ENCODE results near the gene MUC15. TPM values are rescaled to one million over a fixed set of nuclear protein-coding genes. Genes with fewer than 3 reads are reported as not detected.

The MUC15 gene
- total RNA-seq, 4 donors from 2014 or later = not detected

GRCh38 chr11:26583550-26583949, 11.5 kb upstream of the MUC15 start:
- 73 to 75% methylated on average over 3 of the region's 3 CpGs for WGBS, 2 donors
- Histone ChIP-seq H3K4me1 (no peaks in the 10 kb centered on the region), H3K9me3 (no peaks in the 10 kb centered on the region), H3K27ac (no peak overlapping the region), H3K4me3 (no peak overlapping the region), H3K27me3 (no peaks in the 10 kb centered on the region), H3K36me3 (no peaks in the 10 kb centered on the region)
- no peak for DNase-seq (ENCODE audit: low spot score in 2 of 2)
- TF ChIP-seq EP300 (IDR thresholded peaks at IDR 0.05) = no peak
- no peak for TF ChIP-seq POLR2A (IDR thresholded peaks at IDR 0.05)
- no peak for TF ChIP-seq CTCF (IDR thresholded peaks at IDR 0.05)

GRCh38 chr11:26580929-26581328, 8.9 kb upstream of the MUC15 start:
- no peak overlapping the region for H3K4me3 ChIP-seq

DNA sequence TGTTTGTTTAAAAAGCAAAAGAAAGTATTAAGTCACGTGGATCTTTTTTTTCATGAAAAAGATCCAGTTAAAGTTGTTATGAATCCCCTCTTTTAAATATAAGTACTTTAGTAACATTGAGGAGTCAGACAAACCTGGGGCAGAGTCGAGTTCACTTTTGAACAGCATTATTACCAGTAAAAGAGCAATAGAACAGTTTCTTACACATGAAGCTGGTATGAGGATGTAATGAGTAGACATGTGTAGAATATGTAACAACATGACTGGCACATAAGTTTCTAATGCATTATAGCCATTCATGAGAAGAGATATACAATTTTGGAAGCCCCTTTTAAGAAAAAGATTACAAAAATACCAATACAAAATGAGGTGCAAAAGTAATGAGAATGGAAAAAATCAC, 7.6 kb upstream of the MUC15 start:
- Histone ChIP-seq H3K27me3 (no peaks in the 10 kb centered on the region), H3K4me1 (no peaks in the 10 kb centered on the region), H3K4me3 (no peak overlapping the region), H3K27ac (no peak overlapping the region), H3K36me3 (no peaks in the 10 kb centered on the region), H3K9me3 (no peaks in the 10 kb centered on the region)
- WGBS, 2 donors = 71 to 73% methylated on average over 2 of the region's 2 CpGs
- no peak for DNase-seq (ENCODE audit: low spot score in 2 of 2)
- no peak for TF ChIP-seq CTCF (IDR thresholded peaks at IDR 0.05)
- TF ChIP-seq POLR2A (IDR thresholded peaks at IDR 0.05) = no peak
- TF ChIP-seq EP300 (IDR thresholded peaks at IDR 0.05) = no peak

More at GRCh38 chr11:26580929-26581328, 8.9 kb upstream of the MUC15 start:
- Histone ChIP-seq H3K36me3 (no peaks in the 10 kb centered on the region), H3K27me3 (no peaks in the 10 kb centered on the region), H3K4me1 (no peaks in the 10 kb centered on the region), H3K27ac (no peak overlapping the region), H3K9me3 (no peaks in the 10 kb centered on the region)
- no peak for DNase-seq (ENCODE audit: low spot score in 2 of 2)
- TF ChIP-seq EP300 (IDR thresholded peaks at IDR 0.05) = no peak
- TF ChIP-seq POLR2A (IDR thresholded peaks at IDR 0.05) = no peak
- TF ChIP-seq CTCF (IDR thresholded peaks at IDR 0.05) = no peak
- 59 to 61% methylated on average over 3 of the region's 3 CpGs for WGBS, 2 donors

DNA sequence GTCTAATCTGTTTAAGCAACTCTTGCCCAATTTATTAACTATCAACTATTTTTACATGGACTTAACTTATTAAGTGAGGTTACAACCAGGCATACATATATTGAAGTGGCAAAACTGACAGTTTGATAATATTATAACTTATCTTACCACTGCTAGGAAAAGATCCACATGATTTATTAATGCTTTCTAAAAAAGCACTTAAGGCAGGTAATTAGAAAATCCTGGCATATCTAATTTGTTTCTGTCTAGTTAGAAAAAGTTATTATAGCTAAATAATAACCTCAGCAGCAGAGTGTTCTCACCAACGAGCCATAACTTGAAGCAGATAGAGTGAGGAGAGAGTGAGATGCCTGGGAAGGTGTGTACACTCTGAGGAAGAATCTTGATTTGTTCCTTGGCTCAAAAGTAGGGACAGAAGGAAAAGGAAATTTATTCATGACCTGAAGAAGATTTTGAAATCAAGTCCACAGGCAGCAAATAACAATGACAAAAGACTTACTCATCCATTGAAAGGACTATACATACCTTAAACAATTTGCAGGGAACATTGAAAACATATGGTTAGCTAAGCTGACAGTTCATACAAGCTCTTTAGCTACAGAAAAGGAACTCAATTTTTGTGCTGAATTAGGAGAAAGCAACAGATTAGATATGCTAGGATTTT, 7.1 kb upstream of the MUC15 start:
- 63 to 65% methylated on average over 1 of the region's 1 CpG for WGBS, 2 donors
- H3K9me3 ChIP-seq = no peaks in the 10 kb centered on the region
- H3K27me3 ChIP-seq = no peaks in the 10 kb centered on the region
- no peaks in the 10 kb centered on the region for H3K36me3 ChIP-seq
- no peaks in the 10 kb centered on the region for H3K4me1 ChIP-seq
- no peak overlapping the region for H3K4me3 ChIP-seq
- no peak for DNase-seq (ENCODE audit: low spot score in 2 of 2)
- no peak overlapping the region for H3K27ac ChIP-seq
- TF ChIP-seq POLR2A (IDR thresholded peaks at IDR 0.05) (no peak), EP300 (IDR thresholded peaks at IDR 0.05) (no peak), CTCF (IDR thresholded peaks at IDR 0.05) (no peak)

- Histone ChIP-seq H3K4me1 (no peaks in the 10 kb centered on the region), H3K9me3 (no peaks in the 10 kb centered on the region), H3K36me3 (no peaks in the 10 kb centered on the region), H3K4me3 (no peak overlapping the region), H3K27ac (no peak overlapping the region), H3K27me3 (no peaks in the 10 kb centered on the region)
- WGBS, 2 donors = 65 to 66% methylated on average over 5 of the region's 5 CpGs
- DNase-seq (ENCODE audit: low spot score in 2 of 2) = no peak
- TF ChIP-seq CTCF (IDR thresholded peaks at IDR 0.05) (no peak), EP300 (IDR thresholded peaks at IDR 0.05) (no peak), POLR2A (IDR thresholded peaks at IDR 0.05) (no peak)
Measured at GRCh38 chr11:26575946-26576345, 3.9 kb upstream of the MUC15 start.
